HL-60/S4 (cell line): ENCODE results near the gene CASKIN2.
"Not testable (repeated sequence)": the region's sequence is repeated elsewhere in the genome, so short reads cannot be mapped to it uniquely, and the experiment has no call there.

ENCODE experiments used
- in situ Hi-C: fragments of 300-500 bp; cut with MboI; formaldehyde crosslinking; loops from 2 replicates; pipeline ENCODE4 v1.14.3; 2022; ENCODE audit warnings: low sequenced_read_pairs

The CASKIN2 gene

DNA sequence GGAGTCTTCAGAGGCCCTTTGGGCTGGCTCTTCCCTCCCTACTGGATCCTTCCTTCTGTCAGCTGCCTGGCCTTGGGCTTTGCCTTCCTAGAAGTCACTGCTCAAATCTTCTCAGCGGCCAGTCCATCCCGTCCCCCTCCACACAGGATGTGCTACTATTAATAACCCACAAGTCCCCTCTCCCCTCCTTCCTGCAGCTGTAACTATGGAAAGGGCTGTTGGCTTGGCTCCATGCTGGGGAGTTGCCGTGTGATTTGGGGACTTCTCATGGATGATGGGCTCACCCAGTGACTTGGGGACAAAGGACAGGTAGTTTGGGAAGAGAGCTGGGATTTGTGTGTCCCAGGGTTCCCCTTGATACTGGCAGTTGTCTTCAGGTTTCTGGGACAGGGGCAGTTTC, 39.5 kb downstream of the CASKIN2 start:
- in situ Hi-C loops = no loop called here

DNA sequence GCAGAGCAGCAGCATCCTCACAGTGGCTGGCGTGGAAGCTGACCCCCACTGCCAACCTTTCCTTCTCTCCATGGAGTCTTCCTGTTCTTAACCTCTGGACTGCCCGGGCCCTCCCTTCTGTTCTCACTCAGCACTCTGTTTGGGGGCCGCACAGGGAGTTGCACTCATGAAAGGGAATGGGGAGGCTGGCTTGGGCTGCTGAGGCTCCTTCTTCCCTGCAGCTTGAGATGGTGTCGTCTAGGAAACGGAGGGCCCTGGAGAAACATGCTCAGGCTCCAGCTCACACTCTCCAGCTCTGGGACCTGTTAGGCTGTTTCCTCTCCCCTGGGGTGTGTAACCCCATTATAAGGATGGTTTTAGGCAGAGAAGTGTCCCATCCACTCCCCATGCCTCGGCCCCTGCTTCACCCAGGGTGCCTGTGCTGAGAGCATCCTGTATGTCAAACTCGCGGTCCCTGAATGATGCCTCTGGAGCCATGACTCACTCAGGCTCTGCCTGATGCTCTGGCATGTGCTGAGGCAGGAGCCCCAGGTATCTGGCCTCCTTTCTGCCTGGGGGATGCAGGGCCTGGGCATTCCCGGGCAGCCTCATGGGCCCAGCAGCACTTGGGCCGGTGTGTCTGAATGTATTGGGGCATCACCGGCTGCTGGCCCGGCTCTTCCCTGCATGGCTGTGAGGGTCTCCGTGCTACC, 40.0 kb downstream of the CASKIN2 start:
- in situ Hi-C loops = no loop called here

DNA sequence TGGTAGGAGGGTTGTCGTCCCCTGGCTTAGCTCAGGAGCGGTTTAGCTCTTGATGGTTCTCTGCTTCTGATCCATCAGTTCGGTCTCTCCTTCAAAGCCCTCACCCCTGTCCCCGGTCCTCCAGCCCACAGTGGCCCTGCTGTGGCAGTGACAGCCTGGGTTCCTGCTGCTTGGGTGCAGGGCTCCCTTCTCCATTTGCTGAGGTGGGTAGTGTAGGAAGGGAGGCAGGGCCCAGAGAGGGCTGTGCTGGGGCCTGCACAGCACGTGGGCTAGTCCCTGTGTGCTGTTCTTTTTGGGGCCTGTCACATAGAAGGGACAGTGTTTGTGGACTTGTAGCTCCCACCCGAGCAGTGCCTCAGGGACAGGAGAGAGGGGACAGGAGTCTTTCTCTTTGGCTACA, 40.6 kb downstream of the CASKIN2 start:
- in situ Hi-C loops = no loop called here

DNA sequence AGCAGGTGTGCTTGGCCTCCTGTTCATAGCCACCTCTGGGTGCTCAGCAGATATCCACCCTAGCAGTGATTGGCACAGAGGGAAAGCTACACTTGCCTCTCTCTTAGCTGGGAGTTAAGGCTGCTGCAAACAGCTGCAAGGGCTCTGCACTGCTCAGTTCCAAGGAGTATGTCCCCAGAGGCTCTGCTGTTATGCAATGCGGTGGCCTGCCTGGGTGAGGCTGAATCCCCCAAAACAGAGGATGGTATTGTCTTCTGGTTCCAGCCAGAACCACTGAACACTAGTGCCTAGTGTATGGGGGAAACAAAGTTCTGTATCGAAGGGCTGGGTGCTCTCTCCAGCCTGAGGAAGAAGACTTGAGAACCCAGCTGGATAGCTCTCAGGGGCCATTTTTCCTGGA, 42.1 kb downstream of the CASKIN2 start:
- in situ Hi-C loops = no loop called here

DNA sequence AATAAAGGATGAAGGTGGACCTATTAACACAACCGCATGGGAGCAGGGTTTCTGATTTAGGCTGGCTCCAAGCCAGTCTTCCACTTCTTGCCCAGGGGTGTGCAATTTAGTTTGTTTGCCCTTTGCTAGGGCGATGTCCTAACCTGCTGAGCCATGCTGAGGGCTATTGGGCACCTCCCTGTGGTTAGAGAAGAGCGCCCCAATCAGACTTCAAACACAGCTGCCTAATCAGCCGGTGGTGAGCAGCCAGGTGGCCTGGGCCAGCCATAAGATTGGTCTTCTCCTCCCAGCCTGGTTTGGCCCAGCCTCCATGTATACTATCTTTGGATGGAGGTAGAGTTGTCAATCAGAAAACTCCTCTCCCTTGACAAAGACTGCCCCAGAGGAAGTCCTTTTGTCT, 43.2 kb downstream of the CASKIN2 start:
- in situ Hi-C loops = no loop called here

DNA sequence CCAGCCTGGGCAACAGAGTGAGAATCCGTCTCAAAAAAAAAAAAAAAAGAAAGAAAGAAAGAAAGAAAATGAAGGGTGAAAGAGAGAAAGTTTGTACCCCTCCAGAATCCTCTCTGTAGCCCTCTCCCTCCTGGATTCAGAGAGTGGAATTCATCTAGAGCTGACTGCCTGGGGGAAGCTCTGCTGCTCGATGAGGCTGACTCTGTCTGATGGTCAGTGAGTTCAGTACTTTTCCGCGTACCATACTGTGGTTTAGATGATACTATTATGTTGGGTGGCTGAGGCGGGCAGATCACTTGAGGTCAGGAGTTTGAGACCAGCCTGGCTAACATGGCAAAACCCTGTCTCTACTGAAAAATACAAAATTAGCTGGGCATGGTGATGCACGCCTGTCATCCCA, 44.1 kb downstream of the CASKIN2 start:
- in situ Hi-C loops = no loop called here

DNA sequence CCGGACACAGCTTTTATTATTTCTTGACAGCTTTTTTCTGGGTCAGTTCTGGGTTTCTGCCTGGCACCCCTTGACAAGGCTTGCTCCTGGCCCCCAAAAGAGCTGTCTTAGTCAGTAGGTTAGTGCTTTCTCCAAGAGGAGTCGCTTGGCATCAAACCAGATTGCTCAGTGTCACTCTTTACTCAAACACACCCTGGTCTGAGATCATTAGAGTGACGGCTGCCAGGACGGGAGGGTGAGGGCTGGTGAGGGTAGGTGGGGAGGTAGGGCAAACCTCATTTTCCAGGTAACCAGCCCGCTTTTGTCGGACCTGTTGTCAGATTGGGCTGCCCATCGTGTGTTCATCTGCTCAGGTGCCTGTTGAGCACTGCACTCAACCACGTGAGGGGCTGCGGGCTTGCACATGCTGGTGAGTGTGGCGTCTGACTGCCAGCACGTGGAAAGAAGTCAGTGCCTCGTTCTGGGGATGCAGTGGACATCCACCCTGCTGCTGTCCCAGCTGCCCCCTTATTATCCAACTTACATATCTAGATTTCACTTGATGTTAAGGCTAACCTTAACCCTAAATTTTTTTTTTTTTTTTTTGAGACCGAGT, 46.5 kb downstream of the CASKIN2 start:
- in situ Hi-C loops = no loop called here

DNA sequence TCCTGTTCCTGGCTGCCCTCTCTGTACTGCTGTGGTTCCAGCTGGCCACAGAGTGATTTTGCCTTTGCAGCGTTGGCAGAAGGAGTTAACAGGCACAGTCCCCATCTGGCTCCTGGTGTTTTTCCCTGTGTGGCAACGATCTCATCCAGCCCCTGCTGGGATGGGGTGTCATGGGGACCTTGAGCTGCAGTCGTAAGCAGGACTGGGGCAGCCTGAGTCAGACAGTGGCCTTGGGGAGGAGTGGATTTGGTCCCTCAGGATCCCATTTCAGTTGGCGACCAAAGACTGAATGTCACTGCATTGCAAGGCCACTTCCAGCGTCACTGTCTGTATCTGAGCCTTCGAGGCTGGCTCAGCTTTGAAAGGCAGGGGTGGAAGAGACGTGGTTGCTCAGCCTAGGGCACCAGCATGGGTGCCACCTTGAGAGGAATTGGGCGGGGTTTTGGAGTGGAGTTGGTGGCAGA, 47.0 kb downstream of the CASKIN2 start:
- in situ Hi-C loops = no loop called here

DNA sequence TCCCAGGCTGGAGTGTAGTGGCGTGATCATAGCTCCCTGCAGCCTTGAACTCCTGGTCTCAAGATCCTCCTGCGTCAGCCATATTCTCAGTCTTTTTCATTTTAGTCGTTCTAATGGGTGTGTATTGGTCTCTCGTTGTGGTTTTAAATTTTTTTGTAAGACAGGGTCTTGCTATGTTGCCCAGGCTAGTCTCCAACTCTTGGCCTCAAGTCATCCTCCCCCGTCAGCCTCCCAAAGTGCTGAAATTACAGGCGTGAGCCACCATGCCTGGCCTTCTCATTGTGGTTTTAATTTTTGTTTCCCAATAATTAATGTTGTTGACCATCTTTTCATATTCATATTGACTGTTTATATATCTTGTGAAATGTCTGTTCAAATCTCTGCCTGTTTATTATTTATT, 50.3 kb downstream of the CASKIN2 start:
- in situ Hi-C loops = no loop called here

DNA sequence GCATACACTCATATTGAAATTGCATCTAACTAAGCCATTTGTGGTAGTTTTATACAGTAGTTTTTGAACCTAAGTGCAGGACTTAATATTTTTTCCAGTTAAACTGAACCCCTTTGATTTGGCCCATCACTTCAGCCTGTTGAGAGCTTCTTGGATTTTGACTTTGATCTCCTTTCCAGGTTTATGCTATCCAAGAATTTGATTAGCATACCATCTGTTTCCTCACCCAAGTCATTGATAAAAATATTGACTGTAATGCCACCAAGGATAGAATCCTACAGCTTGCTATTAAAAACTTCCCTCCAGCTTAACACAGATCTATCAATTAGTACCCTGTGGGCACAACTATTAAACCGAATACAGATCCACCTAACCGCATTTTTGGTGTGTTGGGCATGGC, 51.7 kb downstream of the CASKIN2 start:
- in situ Hi-C loops = no loop called here

DNA sequence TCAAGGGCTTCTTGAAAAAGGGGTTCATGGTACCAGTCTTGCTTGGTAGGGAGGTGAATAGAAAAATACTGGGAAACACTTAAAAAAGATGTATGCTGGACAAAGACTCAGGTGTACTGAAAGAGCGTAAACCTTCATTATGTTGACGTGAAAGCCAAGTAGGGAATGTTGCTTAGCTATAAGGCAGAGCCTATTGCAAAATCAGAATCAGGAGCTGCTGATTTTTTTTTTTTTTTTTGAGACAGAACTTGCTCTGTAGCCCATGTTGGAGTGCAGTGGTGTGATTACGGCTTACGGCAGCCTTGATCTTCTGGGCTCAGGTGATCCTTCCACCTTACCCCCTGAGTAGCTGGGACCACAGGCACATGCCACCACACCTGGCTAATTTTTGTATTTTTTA, 55.0 kb downstream of the CASKIN2 start:
- in situ Hi-C loops = no loop called here

DNA sequence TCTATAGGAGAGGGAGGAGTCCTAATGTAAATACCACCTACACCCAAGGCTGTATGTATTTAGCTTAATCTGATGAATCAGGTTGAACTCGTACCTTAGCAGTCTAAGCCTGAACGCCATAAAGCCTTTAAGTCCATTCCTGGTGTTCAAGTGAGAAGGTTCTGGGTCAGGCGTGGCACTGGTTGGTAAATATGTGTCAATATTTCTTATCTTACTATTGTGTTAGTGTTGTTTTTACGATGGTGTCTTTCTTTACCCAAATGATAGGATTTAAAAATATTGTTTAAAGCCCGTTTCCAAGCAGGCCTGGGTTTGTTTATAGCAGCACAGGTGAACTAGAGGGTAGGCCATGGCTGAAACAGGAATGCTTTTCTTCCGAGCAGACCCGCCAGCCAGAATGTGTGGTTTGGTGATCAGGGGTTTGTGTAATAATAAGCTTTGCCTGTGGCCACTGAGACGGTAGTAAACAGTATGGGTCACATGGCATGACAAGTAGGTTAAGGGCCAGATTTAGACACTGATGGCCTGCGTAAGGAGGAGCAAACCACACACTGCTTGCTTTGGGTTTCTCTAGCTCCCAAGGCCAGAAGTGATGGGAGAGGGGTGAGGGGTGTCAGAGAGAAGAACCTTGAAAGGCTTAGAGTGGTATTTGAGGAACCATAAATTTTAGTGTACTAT, 55.6 kb downstream of the CASKIN2 start:
- in situ Hi-C loops = no loop called here

DNA sequence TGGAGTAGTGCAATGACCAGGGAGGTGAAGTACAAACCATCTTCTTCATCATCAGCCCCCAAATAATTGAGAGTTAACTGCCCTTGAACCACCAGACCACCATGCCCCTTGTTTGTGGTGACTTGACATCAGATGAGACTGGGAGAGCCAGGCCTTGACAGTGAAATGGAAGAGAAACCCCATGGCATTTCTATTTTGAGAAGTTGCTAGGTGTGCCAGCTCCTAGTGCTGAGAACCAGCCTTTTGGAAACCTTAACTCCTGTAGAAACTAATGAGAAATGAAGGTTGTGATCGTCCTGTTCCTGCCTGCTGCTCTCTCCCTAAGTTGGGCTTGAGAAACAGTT, 56.1 kb downstream of the CASKIN2 start:
- in situ Hi-C loops = no loop called here

DNA sequence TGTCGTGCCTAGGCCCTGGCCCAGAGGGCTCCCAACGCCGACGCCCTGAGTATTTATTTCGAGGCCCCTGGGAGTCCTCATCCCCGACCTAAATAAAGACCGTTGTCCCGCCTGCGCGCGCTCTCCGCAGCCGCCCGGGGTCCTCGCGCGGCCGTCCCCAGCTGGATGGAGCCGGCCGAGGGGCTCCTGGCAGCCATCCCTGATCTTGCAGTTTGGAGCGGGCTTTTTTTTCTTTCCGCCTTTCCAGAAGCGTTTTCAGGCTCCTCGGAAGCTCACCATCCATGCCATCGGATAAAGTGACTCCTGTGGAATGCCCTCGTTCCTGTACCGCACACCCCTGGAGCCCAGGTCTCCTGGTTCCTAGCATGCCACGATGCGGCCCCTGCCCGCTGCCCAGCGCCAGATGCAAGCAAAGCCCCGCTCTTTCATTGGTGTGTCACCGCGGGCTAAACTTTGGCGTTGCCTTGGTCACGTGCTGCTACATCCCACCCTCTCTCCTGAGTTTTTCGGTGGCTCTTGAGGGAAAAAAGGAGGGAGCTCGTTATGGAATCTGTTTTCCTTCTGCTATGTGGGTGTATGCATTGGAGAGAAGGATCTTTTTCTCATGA, 58.2 kb downstream of the CASKIN2 start:
- in situ Hi-C loops = no loop called here

DNA sequence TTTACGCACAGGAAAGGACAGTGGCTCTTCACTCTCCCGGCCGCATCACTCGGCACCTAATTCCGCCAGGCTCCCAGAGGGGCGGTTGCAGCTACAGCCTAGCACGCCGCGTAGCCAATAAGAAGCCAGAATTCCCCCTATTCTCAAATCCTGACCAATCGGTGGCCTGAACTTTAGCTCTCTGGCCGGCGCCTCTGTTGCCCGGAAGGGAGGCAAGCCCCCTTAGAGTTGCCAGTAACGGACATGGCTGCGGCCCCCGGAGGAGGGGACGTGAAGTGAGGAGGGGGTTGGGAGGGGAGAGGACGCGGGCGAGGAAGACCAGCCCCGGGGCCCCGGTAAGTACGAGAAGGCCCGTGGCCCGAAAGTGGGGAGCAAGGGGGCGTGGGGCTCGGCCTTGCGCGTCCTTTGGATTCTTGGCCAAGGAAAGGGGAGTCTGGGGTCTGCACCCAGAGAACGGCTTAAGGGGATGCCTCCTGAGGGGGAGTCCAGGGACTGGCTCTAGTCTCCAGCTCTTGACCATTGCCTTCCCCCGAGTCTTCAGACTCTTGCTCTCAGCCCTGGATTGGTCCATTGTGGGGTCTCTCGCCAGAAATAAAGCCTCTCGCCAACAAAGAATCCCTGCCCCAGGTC, 58.8 kb downstream of the CASKIN2 start, which contains the start of gene TMEM94:
Gene TMEM94, plus strand, starts transcription at position 219 of the 630 bp plus-strand sequence. CDS start 15,271 bp downstream, outside the sequence.
- in situ Hi-C loops = no loop called here

DNA sequence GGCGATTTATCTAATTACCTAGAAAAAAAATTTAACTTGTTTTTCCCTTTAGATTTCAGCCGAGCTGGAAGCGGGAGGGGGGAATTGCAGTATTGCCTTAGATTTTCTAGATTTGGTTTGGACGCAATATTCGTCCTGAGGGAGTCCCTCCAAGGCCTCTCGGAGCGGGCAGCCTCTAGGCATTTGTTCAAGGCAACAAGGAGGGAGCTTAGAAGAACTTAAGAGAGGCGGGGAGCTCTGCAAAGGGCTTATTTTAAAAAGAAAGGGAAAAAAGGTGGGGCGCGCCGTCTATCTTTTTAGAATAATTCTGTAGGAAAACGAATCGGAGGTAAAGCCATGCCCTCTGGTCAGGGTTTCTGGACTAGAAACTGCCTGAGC, 59.3 kb downstream of the CASKIN2 start:
- in situ Hi-C loops = no loop called here

DNA sequence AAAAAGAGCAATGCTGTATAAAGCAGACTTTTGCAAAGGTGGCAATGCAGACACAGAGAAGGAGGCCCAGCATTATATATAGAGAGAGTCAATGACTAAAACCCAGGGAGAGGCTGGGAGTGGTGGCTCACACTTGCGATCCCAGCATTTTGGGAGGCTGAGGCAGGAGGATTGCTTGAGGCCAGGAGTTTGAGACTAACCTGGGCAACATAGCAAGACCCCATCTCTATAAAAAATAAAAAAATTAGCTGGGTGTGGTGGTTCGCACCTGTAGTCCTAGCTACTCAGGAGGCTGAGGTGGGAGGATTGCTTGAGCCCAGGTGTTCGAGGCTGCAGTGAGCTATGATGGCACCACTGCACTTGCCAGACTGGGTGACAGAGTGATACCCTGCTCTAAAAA, 60.7 kb downstream of the CASKIN2 start:
- in situ Hi-C loops = not testable (repeated sequence)

DNA sequence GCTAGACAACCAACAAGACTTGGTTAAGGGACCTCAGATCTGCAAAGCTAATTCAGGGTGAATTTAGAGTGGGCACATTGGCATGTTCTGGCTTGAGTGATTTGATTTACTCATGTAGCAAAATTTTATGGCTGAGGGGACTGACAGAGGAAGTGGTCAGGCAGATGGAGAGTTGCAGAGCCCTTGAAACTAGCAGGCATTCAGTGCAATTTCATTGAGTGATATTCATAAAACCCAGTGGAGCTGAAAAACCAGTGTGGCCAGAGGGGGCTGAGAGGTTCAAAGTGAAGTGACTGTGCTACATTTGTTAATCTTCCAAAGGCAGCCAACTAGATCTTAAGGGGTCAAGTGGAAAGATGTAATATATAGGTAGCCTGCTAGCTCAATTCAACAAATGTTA, 61.1 kb downstream of the CASKIN2 start:
- in situ Hi-C loops = no loop called here

DNA sequence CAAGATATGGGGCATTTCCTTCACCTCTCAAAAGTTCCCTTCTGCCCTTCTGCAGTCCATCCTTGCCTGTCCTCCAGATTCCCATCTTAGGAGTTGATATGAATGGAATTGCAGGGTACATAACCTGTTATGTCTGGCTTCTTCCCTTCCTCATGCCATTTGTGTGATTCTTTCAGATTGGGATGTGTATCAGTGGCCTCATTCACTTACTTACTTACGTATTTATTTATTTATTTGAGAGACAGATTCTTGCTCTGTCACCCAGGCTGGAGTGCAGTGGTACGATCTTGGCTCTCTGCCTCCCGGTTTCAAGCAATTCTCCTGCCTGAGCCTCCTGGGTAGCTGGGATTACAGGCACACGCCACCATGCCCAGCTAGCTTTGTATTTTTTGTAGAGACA, 65.1 kb downstream of the CASKIN2 start:
- in situ Hi-C loops = no loop called here
